ENCODE results near the gene SLC47A2. TPM values are rescaled to one million over a fixed set of nuclear protein-coding genes. Genes with fewer than 3 reads are reported as not detected.

The SLC47A2 gene
- total and polyA plus RNA-seq, 2 of the 13 experiments (the other 11 are each of a cell fraction or from before 2014, with no cell fraction given) = 0.04 TPM; not detected in 1

- TF ChIP-seq ATF4 (CRISPR knock-in tag; IDR thresholded peaks at IDR 0.05) (peak in 1 of 2 experiments; percentile 89; a peak in 2 of 4 replicates), IKZF4 (CRISPR knock-in tag; IDR thresholded peaks at IDR 0.05; ENCODE audit: borderline replicate concordance, low read depth, not compliant biosample characterization) (no peak), THAP8 (CRISPR knock-in tag; IDR thresholded peaks at IDR 0.05; ENCODE audit: borderline replicate concordance) (no peak), RXRB (CRISPR knock-in tag; IDR thresholded peaks at IDR 0.05; ENCODE audit: borderline replicate concordance) (peak; percentile 88), U2AF1 (optimal IDR thresholded peaks at IDR 0.05; ENCODE audit: low read depth, low read length) (no peak), KAT7 (CRISPR knock-in tag; IDR thresholded peaks at IDR 0.05; ENCODE audit: borderline replicate concordance) (peak; percentile 76; the same call in 1 of the 2 replicates), PRDM4 (CRISPR knock-in tag; IDR thresholded peaks at IDR 0.05; ENCODE audit: borderline replicate concordance) (no peak), ZNF891 (CRISPR knock-in tag; IDR thresholded peaks at IDR 0.05) (no peak), ZNF550 (CRISPR knock-in tag; IDR thresholded peaks at IDR 0.05; ENCODE audit: borderline replicate concordance) (no peak), IRF1 (CRISPR knock-in tag; IDR thresholded peaks at IDR 0.05; ENCODE audit: low read depth) (no peak), USF2 (IDR thresholded peaks at IDR 0.05; ENCODE audit: low read depth, low read length) (no peak), USF2 (CRISPR knock-in tag; IDR thresholded peaks at IDR 0.05; ENCODE audit: borderline replicate concordance) (no peak), ZNF232 (CRISPR knock-in tag; IDR thresholded peaks at IDR 0.05; ENCODE audit: borderline replicate concordance) (no peak; the same call in 1 of the 2 replicates), JARID2 (CRISPR knock-in tag; IDR thresholded peaks at IDR 0.05; ENCODE audit: insufficient replicate concordance) (no peak), ZNF331 (CRISPR knock-in tag; IDR thresholded peaks at IDR 0.05) (peak; percentile 51; the same call in 1 of the 2 replicates), ASH2L (IDR thresholded peaks at IDR 0.05; ENCODE audit: insufficient read length, low read depth, low read length) (peak; percentile 96), KMT2A (CRISPR knock-in tag; IDR thresholded peaks at IDR 0.05) (peak; percentile 42; the same call in 1 of the 2 replicates), MTA1 (CRISPR knock-in tag; IDR thresholded peaks at IDR 0.05; ENCODE audit: borderline replicate concordance) (no peak; the same call in 1 of the 2 replicates), ZNF292 (CRISPR knock-in tag; IDR thresholded peaks at IDR 0.05; ENCODE audit: borderline replicate concordance, low read depth) (peak; percentile 67; the same call in 1 of the 2 replicates), ZNF230 (CRISPR knock-in tag; IDR thresholded peaks at IDR 0.05) (no peak), CBX1 (IDR thresholded peaks at IDR 0.05; ENCODE audit: low read depth) (no peak), NR2F2 (IDR thresholded peaks at IDR 0.05; ENCODE audit: borderline replicate concordance, low read depth) (peak; percentile 69)
Measured at GRCh38 chr17:19660219-19660870, 56.0 kb downstream of the SLC47A2 start (continued).
